DOHH2 (cell line): Measurements from ENCODE around the gene GREM2.

ENCODE experiments used
- H3F3A ChIP-seq: fragments of 200-600 bp; sonication (generic), shearing (Covaris generic); 2 replicates; pipeline ENCODE4 v1.6.0; 2016; ENCODE audit warnings: antibody characterized with exemption, mild to moderate bottlenecking; ENCODE audit not compliant: control insufficient read depth, insufficient read depth
- H3K27ac ChIP-seq: fragments of 200-600 bp; sonication (generic); 2 replicates; pipeline ENCODE4 v1.5.1; 2014; ENCODE audit warnings: low read depth, mild to moderate bottlenecking, low read length, moderate library complexity
- H3K27me3 ChIP-seq: fragments of 200-600 bp; sonication (generic); 2 replicates; pipeline ENCODE4 v1.6.1; 2014; ENCODE audit warnings: mild to moderate bottlenecking, low read length, mixed read lengths; ENCODE audit not compliant: control insufficient read depth
- H3K36me3 ChIP-seq: fragments of 200-600 bp; sonication (generic); 2 replicates; pipeline ENCODE4 v1.6.1; 2014; ENCODE audit warnings: mild to moderate bottlenecking, low read length, moderate library complexity, mixed read lengths; ENCODE audit not compliant: control insufficient read depth
- H3K4me1 ChIP-seq: fragments of 200-600 bp; sonication (generic); 2 replicates; pipeline ENCODE4 v1.6.1; 2014; ENCODE audit warnings: mild to moderate bottlenecking, low read length, mixed read lengths; ENCODE audit not compliant: control insufficient read depth
- H3K4me2 ChIP-seq: fragments of 200-600 bp; sonication (generic); 2 replicates; pipeline ENCODE4 v1.6.0; 2014; ENCODE audit warnings: mild to moderate bottlenecking, low read length, moderate library complexity
- H3K4me3 ChIP-seq: fragments of 200-600 bp; sonication (generic); 2 replicates; pipeline ENCODE4 v1.5.1; 2014; ENCODE audit warnings: mild to moderate bottlenecking, low read length, mixed read lengths
- H3K79me2 ChIP-seq: fragments of 200-600 bp; sonication (generic); 2 replicates; pipeline ENCODE4 v1.6.1; 2014; ENCODE audit warnings: mild to moderate bottlenecking, low read length, mixed read lengths; ENCODE audit not compliant: control insufficient read depth
- H3K9me2 ChIP-seq: fragments of 200-600 bp; sonication (generic); replicated peaks from 2 replicates; pipeline ENCODE4 v1.6.1; 2014; ENCODE audit warnings: mild to moderate bottlenecking, low read length, mixed read lengths; ENCODE audit not compliant: control insufficient read depth
- H3K9me3 ChIP-seq: fragments of 200-600 bp; sonication (generic); 2 replicates; pipeline ENCODE4 v1.6.1; 2014; ENCODE audit warnings: antibody characterized with exemption, low read length, mixed read lengths; ENCODE audit not compliant: control insufficient read depth, insufficient read depth
- H4K20me1 ChIP-seq: fragments of 200-600 bp; sonication (generic); 2 replicates; pipeline ENCODE4 v1.6.0; 2014; ENCODE audit warnings: low read depth, mild to moderate bottlenecking, antibody characterized with exemption, low read length, moderate library complexity; ENCODE audit not compliant: control insufficient read depth, insufficient read depth
- CTCF ChIP-seq: fragments of 200-600 bp; sonication (generic); IDR thresholded peaks from one replicate; pipeline ENCODE4 v1.5.1; 2014; ENCODE audit warnings: antibody characterized with exemption, mild to moderate bottlenecking, low read depth, low read length; ENCODE audit not compliant: poor library complexity, severe bottlenecking
- EZH2phosphoT487 ChIP-seq: fragments of 200-600 bp; sonication (generic); IDR thresholded peaks from 2 replicates; pipeline ENCODE4 v1.6.1; 2017; ENCODE audit warnings: borderline replicate concordance, mild to moderate bottlenecking, antibody characterized with exemption, low read length, moderate library complexity, mixed read lengths

GREM2 gene

GRCh38 chr1:240533154-240533780, 78.7 kb downstream of the GREM2 start:
- no peaks in the 10 kb centered on the region for H3K9me3 ChIP-seq
- TF ChIP-seq EZH2phosphoT487, result no peak
- TF ChIP-seq CTCF, result no peak
- no peaks in the 10 kb centered on the region for H3K36me3 ChIP-seq

GRCh38 chr1:240528591-240528990, 83.4 kb downstream of the GREM2 start:
- Histone ChIP-seq H3K4me2 (no peak overlapping the region), H3F3A (no peaks in the 10 kb centered on the region), H3K9me2 (no peaks in the 10 kb centered on the region), H3K27ac (no peak overlapping the region), H3K9me3 (no peaks in the 10 kb centered on the region), H3K79me2 (no peaks in the 10 kb centered on the region), H3K4me1 (no peaks in the 10 kb centered on the region), H3K4me3 (no peak overlapping the region), H4K20me1 (no peaks in the 10 kb centered on the region), H3K36me3 (no peaks in the 10 kb centered on the region), H3K27me3 (no peaks in the 10 kb centered on the region)
- no peak for TF ChIP-seq EZH2phosphoT487
- no peak for TF ChIP-seq CTCF

More at GRCh38 chr1:240533154-240533780, 78.7 kb downstream of the GREM2 start:
- Histone ChIP-seq H3K4me2 (no peak overlapping the region), H3K9me2 (no peaks in the 10 kb centered on the region), H3K27me3 (no peaks in the 10 kb centered on the region), H3F3A (no peaks in the 10 kb centered on the region), H3K4me1 (no peaks in the 10 kb centered on the region), H3K27ac (no peak overlapping the region), H3K79me2 (no peaks in the 10 kb centered on the region), H3K4me3 (no peak overlapping the region), H4K20me1 (no peaks in the 10 kb centered on the region)

GRCh38 chr1:240527086-240527485, 84.9 kb downstream of the GREM2 start:
- Histone ChIP-seq H3K4me3 (no peak overlapping the region), H3F3A (no peaks in the 10 kb centered on the region), H3K4me1 (no peaks in the 10 kb centered on the region), H3K4me2 (no peak overlapping the region), H3K79me2 (no peaks in the 10 kb centered on the region), H3K9me2 (no peaks in the 10 kb centered on the region), H3K36me3 (no peaks in the 10 kb centered on the region), H3K9me3 (no peaks in the 10 kb centered on the region), H4K20me1 (no peaks in the 10 kb centered on the region), H3K27me3 (no peaks in the 10 kb centered on the region), H3K27ac (no peak overlapping the region)
- TF ChIP-seq CTCF, result no peak
- no peak for TF ChIP-seq EZH2phosphoT487
